IMR-90 (cell line): ENCODE results near the gene DCP1A. TPM values are rescaled to one million over a fixed set of nuclear protein-coding genes. Genes with fewer than 3 reads are reported as not detected.

ENCODE experiments used
- ATAC-seq: fragments of 200-7000 bp; cut with Tn5 transposase; 2 replicates; pipeline ENCODE4 v1.9.1; 2020; ENCODE audit warnings: low read depth, mild to moderate bottlenecking, moderate library complexity
- BruUV-seq: library from RNA; stranded (reverse); fragments of 400-500 nt; replicated peaks from 2 replicates; lab custom pipeline; 2021; lab: Mats Ljungman, UMichigan
- CTCF ChIA-PET: fragments of 300-600 bp; formaldehyde crosslinking; extraction: SDS; loops from one replicate; lab custom pipeline; 2021; ENCODE audit warnings: antibody characterized with exemption; lab: Yijun Ruan, JAX
- POLR2A ChIA-PET: fragments of 300-600 bp; sonication (Branson Sonifier 250); formaldehyde crosslinking; loops from one replicate; lab custom pipeline; 2022; ENCODE audit warnings: antibody characterized with exemption; ENCODE audit not compliant: unreplicated experiment; lab: Charles Lee
- DNase-seq: peaks from one replicate; pipeline ENCODE4 v3.0.0; 2013
- H2AFZ ChIP-seq: replicated peaks from 2 replicates; pipeline ENCODE3; 2013; ENCODE audit warnings: low read length, mild to moderate bottlenecking; ENCODE audit not compliant: poor library complexity
- H2AK5ac ChIP-seq: 2 replicates; pipeline ENCODE4 v1.6.1; 2013; ENCODE audit warnings: low read depth, low read length, inconsistent platforms
- H2AK9ac ChIP-seq: replicated peaks from 2 replicates; pipeline ENCODE3; 2013; ENCODE audit warnings: mild to moderate bottlenecking, low read depth, low read length, moderate library complexity; ENCODE audit not compliant: poor library complexity
- H2BK120ac ChIP-seq: 2 replicates; pipeline ENCODE4 v1.6.1; 2013; ENCODE audit warnings: low read depth, low read length, inconsistent platforms
- H2BK15ac ChIP-seq: 3 replicates; pipeline ENCODE4 v1.6.1; 2013; ENCODE audit warnings: low read depth, low read length, inconsistent platforms
- H2BK20ac ChIP-seq: 2 replicates; pipeline ENCODE4 v1.6.1; 2013; ENCODE audit warnings: low read depth, mild to moderate bottlenecking, inconsistent platforms, low read length, moderate library complexity
- H2BK5ac ChIP-seq: 2 replicates; pipeline ENCODE4 v1.6.1; 2013; ENCODE audit warnings: mild to moderate bottlenecking, low read depth, low read length, inconsistent platforms; ENCODE audit not compliant: poor library complexity, severe bottlenecking
- H3K14ac ChIP-seq: replicated peaks from 2 replicates; pipeline ENCODE4 v1.6.1; 2013; ENCODE audit warnings: low read depth, low read length, inconsistent platforms
- H3K18ac ChIP-seq: 2 replicates; pipeline ENCODE4 v1.6.1; 2013; ENCODE audit warnings: low read depth, low read length, control low read depth
- H3K23ac ChIP-seq: 2 replicates; pipeline ENCODE4 v1.6.1; 2013; ENCODE audit warnings: low read depth, low read length, inconsistent platforms
- H3K27ac ChIP-seq: 2 replicates; pipeline ENCODE4 v1.5.1; 2013; ENCODE audit warnings: mild to moderate bottlenecking, control low read depth, low read length; ENCODE audit not compliant: insufficient read depth
- H3K27me3 ChIP-seq: 2 replicates; pipeline ENCODE4 v1.6.1; 2013; ENCODE audit warnings: low read length; ENCODE audit not compliant: control insufficient read depth, insufficient read depth
- H3K36me3 ChIP-seq: 2 replicates; pipeline ENCODE4 v1.6.1; 2013; ENCODE audit warnings: low read length, mixed read lengths; ENCODE audit not compliant: control insufficient read depth, insufficient read depth
- H3K4ac ChIP-seq: 2 replicates; pipeline ENCODE4 v1.6.1; 2013; ENCODE audit warnings: low read depth, low read length, inconsistent platforms
- H3K4me1 ChIP-seq: 2 replicates; pipeline ENCODE4 v1.6.1; 2013; ENCODE audit warnings: low read length, mixed read lengths; ENCODE audit not compliant: control insufficient read depth, insufficient read depth
- H3K4me2 ChIP-seq: 2 replicates; pipeline ENCODE4 v1.6.1; 2013; ENCODE audit warnings: low read depth, mild to moderate bottlenecking, control low read depth, low read length, moderate library complexity
- H3K4me3 ChIP-seq: 2 replicates; pipeline ENCODE4 v1.5.1; 2013; ENCODE audit warnings: low read depth, mild to moderate bottlenecking, control low read depth, low read length, moderate library complexity; ENCODE audit not compliant: insufficient read depth
- H3K56ac ChIP-seq: 2 replicates; pipeline ENCODE4 v1.6.1; 2013; ENCODE audit warnings: low read length, inconsistent platforms; ENCODE audit not compliant: insufficient read depth; ENCODE audit errors: extremely low read depth
- H3K79me1 ChIP-seq, 2 experiments: 2 replicates each; pipeline ENCODE4 v1.6.1; 2013; ENCODE audit warnings: low read length in 2 of 2, inconsistent platforms in 1 of 2, low read depth in 1 of 2
- H3K9ac ChIP-seq: 2 replicates; pipeline ENCODE4 v1.6.1; 2013; ENCODE audit warnings: low read depth, low read length, control low read depth
- H3K9me1 ChIP-seq: 2 replicates; pipeline ENCODE4 v1.6.1; 2013; ENCODE audit warnings: low read length, inconsistent platforms; ENCODE audit not compliant: insufficient read depth
- H3K9me3 ChIP-seq: 2 replicates; pipeline ENCODE4 v1.6.1; 2013; ENCODE audit warnings: low read length; ENCODE audit not compliant: control insufficient read depth, insufficient read depth
- H4K20me1 ChIP-seq: 2 replicates; pipeline ENCODE4 v1.6.1; 2013; ENCODE audit warnings: low read length, inconsistent platforms; ENCODE audit not compliant: insufficient read depth
- H4K5ac ChIP-seq: 2 replicates; pipeline ENCODE4 v1.6.1; 2013; ENCODE audit warnings: mild to moderate bottlenecking, low read depth, low read length, control low read depth
- H4K8ac ChIP-seq, 2 experiments: 2 replicates each; pipeline ENCODE4 v1.6.1; 2013; ENCODE audit warnings: low read depth in 2 of 2, low read length in 2 of 2, control low read depth in 1 of 2, inconsistent platforms in 1 of 2
- H4K91ac ChIP-seq: 2 replicates; pipeline ENCODE4 v1.6.1; 2013; ENCODE audit warnings: low read depth, low read length, inconsistent platforms; ENCODE audit not compliant: insufficient read depth
- BHLHE40 ChIP-seq: fragments of 150-350 bp; IDR thresholded peaks from 2 replicates; pipeline ENCODE4 v1.6.1; 2016; ENCODE audit warnings: mild to moderate bottlenecking, low read depth, low read length
- CEBPB ChIP-seq: IDR thresholded peaks from 2 replicates; pipeline ENCODE4 v1.6.1; 2012; ENCODE audit warnings: low read depth, low read length, improper control_type of control experiment
- CHD1 ChIP-seq: IDR thresholded peaks from 2 replicates; pipeline ENCODE4 v1.6.1; 2012; ENCODE audit warnings: low read depth, low read length, improper control_type of control experiment
- FOS ChIP-seq: fragments of 150-350 bp; IDR thresholded peaks from 2 replicates; pipeline ENCODE4 v1.6.1; 2016; ENCODE audit warnings: low read depth, low read length
- MAZ ChIP-seq: IDR thresholded peaks from 2 replicates; pipeline ENCODE4 v1.6.1; 2012; ENCODE audit warnings: low read depth, mild to moderate bottlenecking, low read length, improper control_type of control experiment, moderate library complexity, borderline replicate concordance
- MXI1 ChIP-seq: IDR thresholded peaks from 2 replicates; pipeline ENCODE4 v1.6.1; 2012; ENCODE audit warnings: low read depth, mild to moderate bottlenecking, low read length, moderate library complexity, borderline replicate concordance
- NFE2L2 ChIP-seq: fragments of 150-350 bp; IDR thresholded peaks from 2 replicates; pipeline ENCODE4 v1.6.1; 2016; ENCODE audit warnings: low read depth, mild to moderate bottlenecking, low read length
- RAD21 ChIP-seq: IDR thresholded peaks from 2 replicates; pipeline ENCODE4 v1.6.1; 2012; ENCODE audit warnings: low read length, improper control_type of control experiment
- RCOR1 ChIP-seq: IDR thresholded peaks from 2 replicates; pipeline ENCODE4 v1.6.1; 2012; ENCODE audit warnings: mild to moderate bottlenecking, low read length, improper control_type of control experiment; ENCODE audit not compliant: insufficient replicate concordance
- RFX5 ChIP-seq: IDR thresholded peaks from 2 replicates; pipeline ENCODE4 v1.8.0; 2012; ENCODE audit warnings: low read depth, mild to moderate bottlenecking, low read length, moderate library complexity
- WGBS, 2 experiments: methylation state at CpG; one replicate each; pipeline versions ENCODE4 v1.1.5 to v1.1.7; 2013; ENCODE audit warnings: missing lambda C conversion rate in 2 of 2; ENCODE audit not compliant: insufficient read length in 1 of 2; ENCODE audit errors: extremely low coverage in 2 of 2; 5-methylcytosine and 5-hydroxymethylcytosine counted together
- dilution Hi-C: fragments of 300-500 bp; cut with HindIII; formaldehyde crosslinking; loops from one replicate; pipeline ENCODE4 v1.14.3; 2018; ENCODE audit warnings: low sequenced_read_pairs; ENCODE audit not compliant: unreplicated experiment
- in situ Hi-C: fragments of 300-500 bp; cut with MboI; formaldehyde crosslinking; loops from 3 replicates; pipeline ENCODE4 v1.14.3; 2019; ENCODE audit warnings: low sequenced_read_pairs, inconsistent platforms, mixed read lengths
- intact Hi-C: fragments of 100-400 bp; cut with micrococcal nuclease; formaldehyde crosslinking; loops from 2 replicates; pipeline ENCODE4 v1.10.0; 2022
- polyA plus RNA-seq, 3 experiments: library from polyadenylated mRNA; depleted of rRNA; stranded (reverse); fragments of >200 nt; gene quantifications; 2 replicates each; pipeline ENCODE4 v1.2.3, GENCODE V29; 2012; ENCODE audit warnings: low replicate concordance in 1 of 3
- total RNA-seq: library from RNA; depleted of rRNA; stranded (reverse); fragments of >200 nt; gene quantifications from 2 replicates; pipeline ENCODE4 v1.2.3, GENCODE V29; 2012
- TF ChIP-seq, protein P1 (sequence below): conservative IDR thresholded peaks from 2 replicates; pipeline ENCODE4 v1.5.1; 2012; ENCODE audit warnings: mild to moderate bottlenecking, low read depth, low read length, improper control_type of control experiment
- TF ChIP-seq, protein P2 (sequence below): fragments of 150-350 bp; IDR thresholded peaks from 2 replicates; pipeline ENCODE4 v1.6.1; 2016; ENCODE audit warnings: low read depth, mild to moderate bottlenecking, low read length, moderate library complexity, borderline replicate concordance

DCP1A gene
- total and polyA plus RNA-seq, 2 of the 4 experiments (the other 2 are of a cell fraction), result 13.2 to 30.1 TPM

DNA sequence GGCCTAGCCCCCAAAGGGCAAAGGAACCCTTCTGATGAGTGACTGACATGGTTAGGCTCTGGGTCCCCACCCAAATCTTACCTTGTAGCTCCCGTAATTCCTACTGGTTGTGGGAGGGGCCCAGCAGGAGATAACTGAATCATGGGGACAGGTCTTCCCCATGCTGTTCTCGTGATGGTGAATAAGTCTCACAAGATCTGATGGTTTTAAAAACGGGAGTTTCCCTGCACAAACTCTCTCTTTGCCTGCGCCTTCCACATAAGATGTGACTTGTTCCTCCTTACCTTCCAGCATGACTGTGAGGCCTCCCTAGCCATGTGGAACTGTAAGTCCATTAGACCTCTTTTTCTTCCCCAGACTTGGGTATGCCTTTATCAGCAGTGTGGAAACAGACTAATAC lies 108.5 kb downstream of the DCP1A start (continued):
- no peak for TF ChIP-seq FOS

DNA sequence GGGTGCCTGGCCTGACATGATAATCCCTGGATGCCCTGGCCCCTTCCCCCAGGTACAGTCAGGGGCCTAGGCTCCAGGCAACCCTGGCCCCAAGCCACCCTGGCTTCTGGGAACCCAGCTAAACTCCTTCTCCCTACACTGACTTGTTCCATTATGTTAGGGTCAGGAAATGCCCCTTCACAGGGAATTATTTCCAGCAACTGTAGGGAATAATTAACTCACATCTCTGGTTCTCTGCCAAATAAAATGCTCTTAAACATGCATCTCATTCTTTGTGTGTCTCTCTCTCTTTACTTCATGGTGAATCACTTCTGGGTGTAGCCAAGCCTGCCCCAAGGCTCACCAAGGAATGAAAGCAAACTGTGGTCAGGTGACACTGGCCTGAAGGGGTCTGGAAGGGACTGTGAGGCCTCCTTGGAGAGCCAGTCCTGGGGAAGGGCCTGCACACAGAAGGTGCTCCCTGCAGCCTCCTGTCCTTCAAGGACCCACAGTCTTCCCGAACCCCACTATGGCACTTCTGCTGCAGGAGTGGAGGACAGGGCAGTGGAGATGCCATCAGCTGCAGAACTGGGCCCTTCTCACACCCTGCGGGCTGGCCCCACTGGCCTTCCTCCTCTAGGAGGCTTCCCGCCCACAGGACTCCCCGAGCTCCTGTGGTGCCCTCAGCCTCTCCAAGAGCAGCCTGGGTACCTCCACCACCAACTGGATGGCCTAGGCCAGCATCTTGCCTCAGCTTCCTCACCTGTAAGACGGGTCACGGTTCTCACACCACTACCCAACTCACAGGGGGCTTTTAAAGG lies 109.1 kb downstream of the DCP1A start:
- peak overlapping the region; percentile 81 for H4K91ac ChIP-seq
- peak overlapping the region in 1 of 2 experiments; percentile 91; a peak in 3 of 4 replicates for H4K8ac ChIP-seq
- peak overlapping the region; percentile 82 for H3K14ac ChIP-seq
- H3K9ac ChIP-seq, result peak overlapping the region; percentile 27; the same call in 1 of the 2 replicates
- intact Hi-C loops, result loop anchor here (2.0 kb wide), 1 partner anchor 17 kb away; no protein-coding TSS in a partner anchor
- H2AK9ac ChIP-seq, result peak overlapping the region; percentile 91
- H2BK20ac ChIP-seq, result peak overlapping the region; percentile 81
- DNase-seq, result peak; percentile 97
- H3K4me3 ChIP-seq, result no peak overlapping the region
- WGBS, 2 experiments, result no CpG with 5 or more reads among the region's 6 CpGs
- H2BK15ac ChIP-seq, result peak overlapping the region; percentile 63; the same call in 2 of the 3 replicates
- CTCF ChIA-PET, result no interaction called here
- peaks cover 30% of the 10 kb centered on the region for H3K9me1 ChIP-seq
- POLR2A ChIA-PET, result no interaction called here
- H3K23ac ChIP-seq, result peak overlapping the region; percentile 89
- H2BK120ac ChIP-seq, result peak overlapping the region; percentile 89
- peaks cover 46% of the 10 kb centered on the region for H4K20me1 ChIP-seq
- no peaks in the 10 kb centered on the region for H3K9me3 ChIP-seq
- ATAC-seq, result peak; percentile 86
- peak overlapping the region; percentile 30; the same call in 1 of the 2 replicates for H3K4me2 ChIP-seq
- H3K4me1 ChIP-seq, result peaks cover 32% of the 10 kb centered on the region
- peaks cover 75% of the 10 kb centered on the region for H3K36me3 ChIP-seq
- H3K4ac ChIP-seq, result peak overlapping the region; percentile 92
- in situ Hi-C loops, result no loop called here
- H2AFZ ChIP-seq, result peak overlapping the region; percentile 62
- peak overlapping the region; percentile 86 for H4K5ac ChIP-seq
- no TSS peak for BruUV-seq
- peak overlapping the region; percentile 98 for H2BK5ac ChIP-seq
- H2AK5ac ChIP-seq, result peak overlapping the region; percentile 89
- peaks cover 40 to 87% of the 10 kb centered on the region in 2 experiments for H3K79me1 ChIP-seq
- H3K27me3 ChIP-seq, result no peaks in the 10 kb centered on the region
- dilution Hi-C loops, result no loop called here
- H3K27ac ChIP-seq, result peak overlapping the region; percentile 98
- peak overlapping the region; percentile 63 for H3K18ac ChIP-seq
- peak overlapping the region; percentile 31; the same call in 1 of the 2 replicates for H3K56ac ChIP-seq
- peak; percentile 62; the same call in 1 of the 2 replicates for TF ChIP-seq FOS
- no peak for TF ChIP-seq MAZ
- TF ChIP-seq NFE2L2, result peak; percentile 42
- TF ChIP-seq, protein P1, sequence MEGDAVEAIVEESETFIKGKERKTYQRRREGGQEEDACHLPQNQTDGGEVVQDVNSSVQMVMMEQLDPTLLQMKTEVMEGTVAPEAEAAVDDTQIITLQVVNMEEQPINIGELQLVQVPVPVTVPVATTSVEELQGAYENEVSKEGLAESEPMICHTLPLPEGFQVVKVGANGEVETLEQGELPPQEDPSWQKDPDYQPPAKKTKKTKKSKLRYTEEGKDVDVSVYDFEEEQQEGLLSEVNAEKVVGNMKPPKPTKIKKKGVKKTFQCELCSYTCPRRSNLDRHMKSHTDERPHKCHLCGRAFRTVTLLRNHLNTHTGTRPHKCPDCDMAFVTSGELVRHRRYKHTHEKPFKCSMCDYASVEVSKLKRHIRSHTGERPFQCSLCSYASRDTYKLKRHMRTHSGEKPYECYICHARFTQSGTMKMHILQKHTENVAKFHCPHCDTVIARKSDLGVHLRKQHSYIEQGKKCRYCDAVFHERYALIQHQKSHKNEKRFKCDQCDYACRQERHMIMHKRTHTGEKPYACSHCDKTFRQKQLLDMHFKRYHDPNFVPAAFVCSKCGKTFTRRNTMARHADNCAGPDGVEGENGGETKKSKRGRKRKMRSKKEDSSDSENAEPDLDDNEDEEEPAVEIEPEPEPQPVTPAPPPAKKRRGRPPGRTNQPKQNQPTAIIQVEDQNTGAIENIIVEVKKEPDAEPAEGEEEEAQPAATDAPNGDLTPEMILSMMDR, result no peak
- TF ChIP-seq, protein P2, sequence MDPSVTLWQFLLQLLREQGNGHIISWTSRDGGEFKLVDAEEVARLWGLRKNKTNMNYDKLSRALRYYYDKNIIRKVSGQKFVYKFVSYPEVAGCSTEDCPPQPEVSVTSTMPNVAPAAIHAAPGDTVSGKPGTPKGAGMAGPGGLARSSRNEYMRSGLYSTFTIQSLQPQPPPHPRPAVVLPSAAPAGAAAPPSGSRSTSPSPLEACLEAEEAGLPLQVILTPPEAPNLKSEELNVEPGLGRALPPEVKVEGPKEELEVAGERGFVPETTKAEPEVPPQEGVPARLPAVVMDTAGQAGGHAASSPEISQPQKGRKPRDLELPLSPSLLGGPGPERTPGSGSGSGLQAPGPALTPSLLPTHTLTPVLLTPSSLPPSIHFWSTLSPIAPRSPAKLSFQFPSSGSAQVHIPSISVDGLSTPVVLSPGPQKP, result no peak
- no peak for TF ChIP-seq CHD1
- TF ChIP-seq MXI1, result no peak
- no peak for TF ChIP-seq RFX5
- peak; percentile 66; the same call in 1 of the 2 replicates for TF ChIP-seq BHLHE40
- TF ChIP-seq CEBPB, result no peak
- TF ChIP-seq RAD21, result no peak
- no peak for TF ChIP-seq RCOR1
